Thyroid gland (tissue), 4 donors: ENCODE measurements around the gene IL10RA.
"Not testable (repeated sequence)": the region's sequence is repeated elsewhere in the genome, so short reads cannot be mapped to it uniquely, and the experiment has no call there.

ENCODE experiments used
- POLR2A ChIP-seq, 2 donors: fragments of 450-650 bp; IDR thresholded peaks; one replicate each; pipeline ENCODE4 v1.6.1; 2017; ENCODE audit warnings: antibody characterized with exemption in 2 of 2, mild to moderate bottlenecking in 2 of 2, moderate library complexity in 1 of 2
- TF ChIP-seq, protein P1 (sequence below), 6 experiments: fragments of 200-600 bp in 3 of 6; fragments of 450-650 bp in 3 of 6; sonication (generic) in 3 of 6; IDR thresholded peaks; one replicate each; pipeline ENCODE4 v1.5.1; 2016 to 2019; ENCODE audit warnings: antibody characterized with exemption in 6 of 6, mild to moderate bottlenecking in 2 of 6, inconsistent platforms in 1 of 6, moderate library complexity in 1 of 6

DNA sequence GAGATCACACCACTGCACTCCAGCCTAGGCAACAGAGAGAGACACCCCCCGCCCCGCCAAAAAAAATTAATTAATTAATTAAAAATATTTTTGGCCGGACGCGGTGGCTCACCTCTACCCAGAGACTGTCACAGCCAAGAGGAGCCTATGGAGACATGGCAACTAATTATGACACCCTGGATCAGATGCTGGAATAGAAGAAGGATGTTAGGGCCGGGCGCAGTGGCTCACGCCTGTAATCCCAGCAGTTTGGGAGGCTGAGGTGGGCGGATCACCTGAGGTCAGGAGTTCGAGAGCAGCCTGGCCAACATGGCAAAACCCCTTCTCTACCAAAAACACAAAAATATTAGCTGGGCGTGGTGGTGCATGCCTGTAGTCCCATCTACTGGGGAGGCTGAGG lies 37.7 kb upstream of the IL10RA start:
- TF ChIP-seq, protein P1, sequence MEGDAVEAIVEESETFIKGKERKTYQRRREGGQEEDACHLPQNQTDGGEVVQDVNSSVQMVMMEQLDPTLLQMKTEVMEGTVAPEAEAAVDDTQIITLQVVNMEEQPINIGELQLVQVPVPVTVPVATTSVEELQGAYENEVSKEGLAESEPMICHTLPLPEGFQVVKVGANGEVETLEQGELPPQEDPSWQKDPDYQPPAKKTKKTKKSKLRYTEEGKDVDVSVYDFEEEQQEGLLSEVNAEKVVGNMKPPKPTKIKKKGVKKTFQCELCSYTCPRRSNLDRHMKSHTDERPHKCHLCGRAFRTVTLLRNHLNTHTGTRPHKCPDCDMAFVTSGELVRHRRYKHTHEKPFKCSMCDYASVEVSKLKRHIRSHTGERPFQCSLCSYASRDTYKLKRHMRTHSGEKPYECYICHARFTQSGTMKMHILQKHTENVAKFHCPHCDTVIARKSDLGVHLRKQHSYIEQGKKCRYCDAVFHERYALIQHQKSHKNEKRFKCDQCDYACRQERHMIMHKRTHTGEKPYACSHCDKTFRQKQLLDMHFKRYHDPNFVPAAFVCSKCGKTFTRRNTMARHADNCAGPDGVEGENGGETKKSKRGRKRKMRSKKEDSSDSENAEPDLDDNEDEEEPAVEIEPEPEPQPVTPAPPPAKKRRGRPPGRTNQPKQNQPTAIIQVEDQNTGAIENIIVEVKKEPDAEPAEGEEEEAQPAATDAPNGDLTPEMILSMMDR (IDR thresholded peaks at IDR 0.05), result not testable (repeated sequence)
- TF ChIP-seq POLR2A (IDR thresholded peaks at IDR 0.05), result not testable (repeated sequence)
